Chondrocyte (in vitro differentiated cells): ENCODE measurements around the gene LRRTM4. TPM values are rescaled to one million over a fixed set of nuclear protein-coding genes. Genes with fewer than 3 reads are reported as not detected.

Experiments used
- DNase-seq: peaks from one replicate; pipeline ENCODE4 v3.0.0; 2021; ENCODE audit warnings: mixed read lengths, low spot score
- H3K27ac Mint-ChIP-seq: one replicate; pipeline ENCODE4 v1.8.0; 2021; ENCODE audit warnings: mild to moderate bottlenecking, moderate library complexity, mixed read lengths; ENCODE audit not compliant: unreplicated experiment
- H3K27me3 Mint-ChIP-seq: 2 replicates; pipeline ENCODE4 v1.8.0; 2021; ENCODE audit warnings: low read depth, mixed read lengths
- H3K36me3 Mint-ChIP-seq: 2 replicates; pipeline ENCODE4 v1.8.0; 2021; ENCODE audit warnings: low read depth, mixed read lengths
- H3K4me1 Mint-ChIP-seq: 2 replicates; pipeline ENCODE4 v1.8.0; 2021; ENCODE audit warnings: low read depth, mild to moderate bottlenecking, mixed read lengths
- H3K4me3 Mint-ChIP-seq: one replicate; pipeline ENCODE4 v1.8.0; 2021; ENCODE audit warnings: mild to moderate bottlenecking, moderate library complexity, mixed read lengths; ENCODE audit not compliant: unreplicated experiment
- H3K9me3 Mint-ChIP-seq: 2 replicates; pipeline ENCODE4 v1.8.0; 2021; ENCODE audit warnings: low read depth, mixed read lengths
- total RNA-seq: library from RNA; stranded (reverse); gene quantifications from 3 replicates; pipeline ENCODE4 v1.2.1, GENCODE V29; 2021
- TF ChIP-seq, protein P1 (sequence below): fragments of 200-600 bp; sonication (generic); IDR thresholded peaks from 2 replicates; pipeline ENCODE4 v1.5.0; 2021; ENCODE audit warnings: antibody characterized with exemption, mild to moderate bottlenecking, moderate library complexity

LRRTM4 gene
- total RNA-seq, 1 donor from 2014 or later, result not detected

DNA sequence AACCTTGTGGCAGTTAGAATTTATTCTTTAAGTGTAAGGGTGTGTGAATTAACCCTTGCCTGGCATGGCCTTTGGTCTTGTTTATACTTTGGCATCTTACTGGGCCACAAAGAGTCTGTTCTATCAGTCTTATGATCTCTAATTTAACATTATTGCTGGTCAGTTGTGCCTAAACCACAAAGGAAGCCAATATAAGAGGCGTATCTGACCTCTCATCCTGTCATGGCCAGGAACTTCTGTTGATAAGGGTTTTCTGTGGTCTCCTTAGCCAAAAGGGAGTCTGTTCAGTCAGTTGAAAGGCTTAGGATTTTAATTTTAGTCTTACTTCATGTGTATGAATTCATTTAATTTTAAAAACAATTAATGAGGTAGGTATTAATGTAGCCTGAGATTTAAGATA is 127.2 kb downstream of the LRRTM4 start:
- H3K4me3 Mint-ChIP-seq, result no peak overlapping the region
- no peaks in the 10 kb centered on the region for H3K9me3 Mint-ChIP-seq
- no peaks in the 10 kb centered on the region for H3K4me1 Mint-ChIP-seq
- TF ChIP-seq, protein P1, sequence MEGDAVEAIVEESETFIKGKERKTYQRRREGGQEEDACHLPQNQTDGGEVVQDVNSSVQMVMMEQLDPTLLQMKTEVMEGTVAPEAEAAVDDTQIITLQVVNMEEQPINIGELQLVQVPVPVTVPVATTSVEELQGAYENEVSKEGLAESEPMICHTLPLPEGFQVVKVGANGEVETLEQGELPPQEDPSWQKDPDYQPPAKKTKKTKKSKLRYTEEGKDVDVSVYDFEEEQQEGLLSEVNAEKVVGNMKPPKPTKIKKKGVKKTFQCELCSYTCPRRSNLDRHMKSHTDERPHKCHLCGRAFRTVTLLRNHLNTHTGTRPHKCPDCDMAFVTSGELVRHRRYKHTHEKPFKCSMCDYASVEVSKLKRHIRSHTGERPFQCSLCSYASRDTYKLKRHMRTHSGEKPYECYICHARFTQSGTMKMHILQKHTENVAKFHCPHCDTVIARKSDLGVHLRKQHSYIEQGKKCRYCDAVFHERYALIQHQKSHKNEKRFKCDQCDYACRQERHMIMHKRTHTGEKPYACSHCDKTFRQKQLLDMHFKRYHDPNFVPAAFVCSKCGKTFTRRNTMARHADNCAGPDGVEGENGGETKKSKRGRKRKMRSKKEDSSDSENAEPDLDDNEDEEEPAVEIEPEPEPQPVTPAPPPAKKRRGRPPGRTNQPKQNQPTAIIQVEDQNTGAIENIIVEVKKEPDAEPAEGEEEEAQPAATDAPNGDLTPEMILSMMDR, result no peak
- DNase-seq, result no peak
- H3K36me3 Mint-ChIP-seq, result no peaks in the 10 kb centered on the region
- peaks cover under 1% of the 10 kb centered on the region for H3K27me3 Mint-ChIP-seq
- no peak overlapping the region for H3K27ac Mint-ChIP-seq

DNA sequence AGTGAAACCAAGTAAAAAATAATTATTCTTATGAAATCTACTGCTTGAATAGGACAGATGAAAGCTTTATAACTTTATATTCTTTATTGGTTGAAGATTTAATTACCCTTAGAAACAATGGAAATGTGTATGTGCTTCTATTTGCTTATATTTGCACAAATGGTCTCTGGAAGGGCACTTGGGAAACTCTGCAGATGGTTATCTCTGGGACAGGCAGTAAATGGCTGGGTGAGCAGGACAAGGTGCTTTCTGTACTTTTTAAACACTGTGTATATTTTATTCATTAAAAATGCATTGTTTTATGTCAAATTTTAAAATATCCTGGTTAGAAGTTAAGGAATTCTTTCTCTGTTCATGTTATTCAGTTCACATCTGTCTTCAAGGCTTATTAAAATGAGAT is 131.1 kb downstream of the LRRTM4 start:
- Mint-ChIP-seq H3K4me1 (no peaks in the 10 kb centered on the region), H3K27me3 (peaks cover 5% of the 10 kb centered on the region), H3K27ac (no peak overlapping the region), H3K36me3 (no peaks in the 10 kb centered on the region), H3K9me3 (no peaks in the 10 kb centered on the region), H3K4me3 (no peak overlapping the region)
- TF ChIP-seq, protein P1, result no peak
- no peak for DNase-seq

DNA sequence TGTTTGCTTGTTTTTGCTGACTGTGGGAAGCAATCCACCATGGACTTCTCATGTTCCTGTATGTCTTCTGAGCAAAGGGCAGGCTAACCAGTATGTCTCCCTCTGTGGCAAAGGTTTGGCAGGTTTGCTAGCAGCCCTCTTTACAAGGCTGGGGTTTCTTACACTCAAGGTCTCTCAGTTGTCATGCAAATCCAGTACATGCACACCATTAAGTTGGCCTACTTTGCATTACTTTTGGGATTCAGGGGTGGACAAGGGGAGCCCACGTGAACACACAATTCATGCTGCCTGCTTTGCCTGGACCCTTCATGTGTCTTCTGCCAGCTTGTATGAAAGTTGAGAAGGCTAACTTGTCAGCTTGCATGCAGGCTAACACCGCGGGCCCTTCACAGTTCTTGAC is 134.9 kb downstream of the LRRTM4 start:
- Mint-ChIP-seq H3K27me3 (peaks cover 8% of the 10 kb centered on the region), H3K4me3 (no peak overlapping the region), H3K27ac (no peak overlapping the region), H3K4me1 (no peaks in the 10 kb centered on the region), H3K36me3 (no peaks in the 10 kb centered on the region), H3K9me3 (no peaks in the 10 kb centered on the region)
- no peak for DNase-seq
- TF ChIP-seq, protein P1, result no peak

DNA sequence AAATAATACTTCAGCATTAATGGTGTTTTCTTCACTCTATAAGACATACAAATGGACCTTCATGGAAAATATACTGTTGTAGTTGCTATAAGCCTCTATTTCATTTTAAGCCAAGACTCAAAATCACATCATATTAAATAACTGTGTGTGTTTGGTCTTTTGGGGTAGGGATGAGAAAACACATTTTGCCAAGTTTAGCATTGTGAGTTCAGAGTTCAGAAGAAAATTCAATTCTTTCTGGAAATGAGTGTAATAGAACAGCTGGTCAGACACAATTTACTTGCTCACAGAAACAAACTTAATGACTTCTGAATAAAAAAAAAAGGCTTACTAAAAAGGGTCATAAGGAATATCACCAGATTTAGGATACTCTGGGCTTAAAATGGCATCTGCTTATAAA is 149.5 kb downstream of the LRRTM4 start:
- TF ChIP-seq, protein P1, result no peak
- no peak for DNase-seq
- H3K4me3 Mint-ChIP-seq, result no peak overlapping the region
- H3K27me3 Mint-ChIP-seq, result peaks cover 8% of the 10 kb centered on the region
- no peak overlapping the region for H3K27ac Mint-ChIP-seq
- H3K4me1 Mint-ChIP-seq, result no peaks in the 10 kb centered on the region
- no peaks in the 10 kb centered on the region for H3K36me3 Mint-ChIP-seq
- no peaks in the 10 kb centered on the region for H3K9me3 Mint-ChIP-seq

DNA sequence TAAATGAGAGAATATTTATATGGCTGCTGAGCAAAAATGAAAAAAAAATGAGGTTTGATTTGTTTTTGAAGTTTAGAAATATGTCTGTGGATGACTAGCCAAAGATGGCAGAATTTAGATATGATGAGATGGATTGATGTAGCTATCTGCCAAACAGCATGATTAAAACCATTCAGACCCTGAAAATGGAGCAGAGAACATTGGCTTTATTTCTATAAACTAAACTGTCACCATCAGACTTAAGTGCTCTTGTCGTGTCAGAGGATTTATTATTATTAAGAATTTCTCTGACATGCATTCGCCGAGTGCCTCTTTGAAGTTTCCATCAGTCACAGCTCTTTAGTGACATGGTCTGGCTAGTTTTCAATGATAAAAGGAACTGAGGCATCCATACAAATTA is 151.7 kb downstream of the LRRTM4 start:
- Mint-ChIP-seq H3K27me3 (peaks cover 6% of the 10 kb centered on the region), H3K4me3 (no peak overlapping the region), H3K4me1 (no peaks in the 10 kb centered on the region), H3K36me3 (no peaks in the 10 kb centered on the region), H3K27ac (no peak overlapping the region), H3K9me3 (no peaks in the 10 kb centered on the region)
- DNase-seq, result no peak
- TF ChIP-seq, protein P1, result no peak
